Stimulated activated naive CD8-positive, alpha-beta T cell treated with anti-CD3 and anti-CD28 coated beads, Interleukin-15, Interleukin-2, amounts not matched to agents 100 ng/mL and 50 ng/mL, for 24 hours (primary cell): ENCODE measurements around the gene ZSCAN20.

Experiments used
- H3K27ac Mint-ChIP-seq: one replicate; pipeline ENCODE4 v1.8.0; 2021; ENCODE audit warnings: mild to moderate bottlenecking, mixed read lengths
- H3K27me3 Mint-ChIP-seq: one replicate; pipeline ENCODE4 v1.8.0; 2021; ENCODE audit warnings: mixed read lengths
- H3K36me3 Mint-ChIP-seq: one replicate; pipeline ENCODE4 v1.8.0; 2021; ENCODE audit warnings: low read depth, mixed read lengths
- H3K4me1 Mint-ChIP-seq: one replicate; pipeline ENCODE4 v1.8.0; 2021; ENCODE audit warnings: low read depth, mixed read lengths
- H3K4me3 Mint-ChIP-seq: one replicate; pipeline ENCODE4 v1.8.0; 2021; ENCODE audit warnings: mild to moderate bottlenecking, mixed read lengths
- H3K9me3 Mint-ChIP-seq: one replicate; pipeline ENCODE4 v1.8.0; 2021; ENCODE audit warnings: mixed read lengths

Gene ZSCAN20

DNA sequence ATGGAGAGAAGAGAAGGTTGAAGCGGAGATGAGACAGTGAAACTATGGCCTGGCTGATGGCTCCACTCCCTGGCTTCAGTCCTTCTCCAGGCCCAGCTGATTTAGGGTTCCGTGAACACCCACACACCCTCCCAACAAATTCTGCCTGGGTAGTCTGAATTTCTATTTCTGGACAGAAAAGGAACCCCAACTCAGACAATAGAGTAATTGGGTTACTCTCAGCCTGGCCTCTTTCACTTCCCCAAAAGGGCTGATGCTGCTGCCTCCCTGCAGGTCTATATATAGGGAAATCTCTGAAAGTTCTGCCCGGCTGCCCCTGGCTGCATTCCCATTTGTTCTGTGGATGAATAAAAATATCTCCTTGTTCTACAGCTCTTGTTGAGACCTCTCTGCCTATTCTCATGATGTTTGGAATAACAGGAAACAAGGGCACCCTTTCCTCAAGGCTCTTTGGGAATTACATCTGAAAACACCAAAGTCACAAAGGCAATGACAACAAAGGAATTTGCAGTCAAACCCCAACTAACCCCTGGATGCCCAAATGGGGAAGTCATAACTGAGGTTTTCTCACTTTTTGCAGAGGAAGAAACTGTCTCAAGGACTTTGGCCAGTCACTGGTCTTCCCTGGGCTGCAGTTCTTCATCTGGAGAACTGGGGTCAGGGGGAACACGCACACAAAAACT, 11.4 kb upstream of the ZSCAN20 start:
- Mint-ChIP-seq H3K4me1 (peaks cover 14% of the 10 kb centered on the region), H3K27ac (no peak overlapping the region), H3K36me3 (no peaks in the 10 kb centered on the region), H3K27me3 (no peaks in the 10 kb centered on the region), H3K9me3 (no peaks in the 10 kb centered on the region), H3K4me3 (no peak overlapping the region)

DNA sequence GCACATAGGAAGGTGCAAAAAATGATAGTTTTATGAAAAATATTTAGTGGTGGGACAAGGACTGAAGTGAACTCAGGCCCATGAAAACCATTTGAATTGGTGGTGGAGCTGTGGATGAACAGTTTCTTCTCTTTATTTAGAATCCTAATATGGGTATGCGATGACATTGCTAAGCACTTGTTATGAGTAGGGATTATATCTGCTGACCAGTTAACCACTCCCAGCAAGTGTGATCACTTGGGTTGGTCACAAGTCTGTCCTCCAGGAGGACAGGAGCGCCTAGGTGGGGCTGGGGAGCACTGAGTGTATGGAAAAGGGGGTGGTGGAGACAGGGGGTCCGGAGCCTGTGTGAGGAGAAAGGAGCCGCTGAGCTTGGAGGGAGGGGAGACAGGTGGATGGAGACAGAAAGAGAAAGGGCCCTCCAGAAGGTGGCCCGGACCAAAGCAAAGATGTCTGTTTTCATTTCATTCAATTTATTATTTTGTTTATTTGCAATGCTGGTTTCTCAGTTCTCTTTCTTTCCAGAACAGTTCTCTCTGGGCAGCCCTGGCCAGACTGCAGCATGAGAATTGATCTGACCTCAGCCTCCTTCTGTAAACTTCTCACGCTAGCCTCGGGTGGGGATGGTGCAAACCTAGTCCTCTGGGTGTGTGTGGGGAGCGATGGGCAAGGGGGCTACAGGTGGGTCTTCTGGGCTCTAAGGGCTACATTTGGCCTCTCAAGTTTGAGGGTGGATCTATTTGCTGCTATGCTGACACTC, 9.9 kb upstream of the ZSCAN20 start:
- Mint-ChIP-seq H3K4me1 (peaks cover 14% of the 10 kb centered on the region), H3K27me3 (no peaks in the 10 kb centered on the region), H3K9me3 (no peaks in the 10 kb centered on the region), H3K36me3 (no peaks in the 10 kb centered on the region), H3K4me3 (no peak overlapping the region), H3K27ac (no peak overlapping the region)

DNA sequence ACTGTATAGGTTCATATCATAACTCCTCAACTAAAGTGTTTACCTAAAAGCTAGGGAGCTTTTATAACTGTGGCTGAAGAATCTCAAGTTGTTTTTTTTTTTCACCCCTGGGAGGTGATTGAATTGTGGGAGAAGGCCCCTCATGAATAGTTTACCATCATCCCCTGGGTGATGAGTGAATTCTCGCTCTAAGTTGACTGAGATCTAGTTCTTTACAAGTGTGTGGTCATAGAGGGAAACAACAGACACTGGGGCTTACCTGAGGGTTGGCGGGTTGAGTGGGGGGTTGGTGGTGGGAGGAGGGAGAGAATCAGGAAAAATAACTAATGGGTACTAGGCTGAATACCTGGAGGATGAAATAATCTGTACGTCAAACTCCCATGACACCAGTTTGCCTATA, 7.9 kb upstream of the ZSCAN20 start:
- Mint-ChIP-seq H3K4me3 (no peak overlapping the region), H3K27me3 (no peaks in the 10 kb centered on the region), H3K4me1 (peaks cover 14% of the 10 kb centered on the region), H3K9me3 (no peaks in the 10 kb centered on the region), H3K27ac (no peak overlapping the region), H3K36me3 (no peaks in the 10 kb centered on the region)

DNA sequence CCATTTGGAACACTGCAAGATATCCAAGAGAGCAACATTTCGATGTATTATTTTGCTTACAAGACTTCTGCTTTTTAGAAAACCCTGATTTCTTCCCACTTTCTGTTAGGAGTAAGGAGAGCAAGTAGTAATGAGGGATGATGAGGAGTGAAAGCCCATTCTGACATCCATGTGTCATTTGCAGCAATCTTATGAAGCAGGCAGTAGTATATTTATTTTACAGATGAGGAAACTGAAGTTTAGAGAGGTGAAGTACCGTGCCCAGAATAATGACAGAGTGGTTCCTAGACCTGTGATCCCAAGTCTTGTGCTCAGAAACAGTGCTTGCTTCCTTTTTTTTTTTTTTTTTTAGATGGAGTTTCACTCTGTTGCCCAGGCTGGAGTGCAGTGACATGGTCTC, 7.1 kb upstream of the ZSCAN20 start:
- Mint-ChIP-seq H3K36me3 (no peaks in the 10 kb centered on the region), H3K27ac (no peak overlapping the region), H3K4me1 (peaks cover 7% of the 10 kb centered on the region), H3K27me3 (no peaks in the 10 kb centered on the region), H3K9me3 (no peaks in the 10 kb centered on the region), H3K4me3 (no peak overlapping the region)

DNA sequence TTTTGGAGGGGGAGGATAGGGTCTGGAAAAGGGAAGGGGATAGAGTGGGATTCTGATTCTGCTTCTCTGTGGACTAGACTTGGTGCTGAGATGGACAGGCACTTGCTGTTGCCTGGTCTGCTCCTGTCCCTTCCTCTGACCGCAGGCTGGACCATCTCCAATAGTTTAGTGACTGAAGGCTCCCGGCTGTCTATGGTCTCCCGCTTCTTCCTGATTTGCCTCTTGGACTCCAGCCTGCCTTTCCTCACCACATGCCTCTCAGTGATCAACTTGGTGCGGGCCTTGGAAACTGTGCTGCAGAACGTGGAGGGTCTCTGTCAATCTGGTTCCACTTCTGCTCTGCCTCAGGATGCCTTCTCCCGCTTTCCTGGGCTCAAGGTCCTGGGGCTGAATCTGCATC, 6.3 kb upstream of the ZSCAN20 start:
- Mint-ChIP-seq H3K4me1 (peaks cover 12% of the 10 kb centered on the region), H3K27me3 (no peaks in the 10 kb centered on the region), H3K9me3 (no peaks in the 10 kb centered on the region), H3K27ac (no peak overlapping the region), H3K4me3 (no peak overlapping the region), H3K36me3 (no peaks in the 10 kb centered on the region)

DNA sequence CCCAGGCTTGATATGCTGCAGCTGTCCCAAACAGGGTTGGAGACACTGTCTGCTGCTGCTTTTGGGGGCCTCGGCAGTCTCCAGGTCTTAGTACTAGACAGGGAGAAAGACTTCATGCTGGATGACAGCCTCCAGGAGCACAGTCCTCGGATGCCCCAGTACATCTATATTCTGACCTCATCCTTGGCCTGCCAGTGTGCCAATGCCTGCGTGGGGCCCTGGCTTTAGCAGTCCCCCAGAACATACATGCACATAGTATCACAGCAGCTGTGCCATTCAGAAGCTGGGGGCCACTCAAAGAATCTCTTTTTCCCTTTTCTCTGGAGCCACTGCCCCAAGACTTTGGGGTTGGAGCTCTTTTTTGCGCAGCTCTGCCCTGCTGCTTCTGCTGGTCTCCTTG, 4.4 kb upstream of the ZSCAN20 start:
- Mint-ChIP-seq H3K4me3 (no peak overlapping the region), H3K27me3 (no peaks in the 10 kb centered on the region), H3K27ac (no peak overlapping the region), H3K4me1 (peaks cover 20% of the 10 kb centered on the region), H3K9me3 (no peaks in the 10 kb centered on the region), H3K36me3 (no peaks in the 10 kb centered on the region)

DNA sequence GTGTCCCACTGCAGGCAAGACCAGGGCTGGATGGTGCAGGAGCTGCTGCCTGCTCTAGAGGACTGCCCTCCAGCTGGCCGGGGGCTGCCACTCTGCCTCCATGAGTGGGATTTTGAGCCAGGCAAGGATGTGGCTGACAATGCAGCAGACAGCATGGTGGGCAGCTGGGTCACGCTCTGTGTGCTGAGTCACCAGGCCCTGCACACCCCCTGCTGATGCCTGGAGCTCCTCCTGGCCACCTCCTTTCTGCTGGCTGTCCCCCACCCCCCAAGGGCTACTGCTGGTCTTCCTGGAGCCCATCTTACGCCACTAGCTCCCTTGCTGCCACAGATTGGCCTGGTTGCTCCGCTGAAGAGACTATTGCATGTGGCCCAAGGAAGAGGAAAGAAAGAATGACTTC, 3.9 kb upstream of the ZSCAN20 start:
- Mint-ChIP-seq H3K4me3 (no peak overlapping the region), H3K36me3 (no peaks in the 10 kb centered on the region), H3K27ac (no peak overlapping the region), H3K4me1 (peaks cover 25% of the 10 kb centered on the region), H3K9me3 (no peaks in the 10 kb centered on the region), H3K27me3 (no peaks in the 10 kb centered on the region)

DNA sequence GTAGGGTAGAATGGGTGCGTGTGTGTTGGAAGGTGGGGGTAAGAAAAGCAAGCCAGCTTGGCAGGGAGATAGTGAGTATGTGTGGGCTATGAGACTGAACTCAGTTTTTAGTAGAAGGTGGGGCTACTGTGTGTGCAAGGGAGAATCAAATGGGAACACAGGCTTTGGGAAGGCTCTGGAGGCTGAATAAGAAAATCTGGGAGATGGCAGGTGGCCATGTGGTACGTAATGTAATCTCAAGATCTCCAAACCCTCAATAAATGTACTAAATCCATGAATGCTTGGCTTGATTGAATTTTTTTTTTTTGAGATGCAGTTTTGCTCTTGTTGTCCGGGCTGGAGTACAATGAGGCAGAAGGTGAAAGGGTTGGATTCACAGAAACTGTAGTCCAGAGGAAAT, 3.5 kb upstream of the ZSCAN20 start:
- Mint-ChIP-seq H3K4me1 (peaks cover 27% of the 10 kb centered on the region), H3K36me3 (no peaks in the 10 kb centered on the region), H3K27me3 (no peaks in the 10 kb centered on the region), H3K27ac (no peak overlapping the region), H3K4me3 (no peak overlapping the region), H3K9me3 (no peaks in the 10 kb centered on the region)

DNA sequence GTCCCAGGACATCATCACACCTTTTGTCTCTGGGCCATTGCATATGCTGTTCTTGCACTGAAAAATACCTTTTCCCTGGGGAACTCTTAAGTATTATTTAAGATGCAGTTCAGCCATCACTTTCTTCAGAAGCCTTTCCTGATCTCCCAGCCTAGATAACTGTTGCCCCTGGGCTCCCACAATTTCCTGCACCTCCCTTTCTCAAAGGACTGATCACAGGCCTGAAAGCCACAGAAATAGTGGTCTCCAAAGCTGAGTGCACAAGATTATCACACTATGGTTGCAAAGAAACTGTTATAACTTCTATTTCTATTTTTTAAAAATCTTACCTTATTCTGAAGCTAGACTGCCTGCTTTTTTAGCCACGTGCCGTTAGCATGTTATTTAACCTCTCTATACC, 2.8 kb upstream of the ZSCAN20 start:
- H3K27ac Mint-ChIP-seq, result no peak overlapping the region
- H3K36me3 Mint-ChIP-seq, result no peaks in the 10 kb centered on the region
- H3K4me3 Mint-ChIP-seq, result no peak overlapping the region
- no peaks in the 10 kb centered on the region for H3K27me3 Mint-ChIP-seq
- peaks cover 27% of the 10 kb centered on the region for H3K4me1 Mint-ChIP-seq
- H3K9me3 Mint-ChIP-seq, result no peaks in the 10 kb centered on the region

DNA sequence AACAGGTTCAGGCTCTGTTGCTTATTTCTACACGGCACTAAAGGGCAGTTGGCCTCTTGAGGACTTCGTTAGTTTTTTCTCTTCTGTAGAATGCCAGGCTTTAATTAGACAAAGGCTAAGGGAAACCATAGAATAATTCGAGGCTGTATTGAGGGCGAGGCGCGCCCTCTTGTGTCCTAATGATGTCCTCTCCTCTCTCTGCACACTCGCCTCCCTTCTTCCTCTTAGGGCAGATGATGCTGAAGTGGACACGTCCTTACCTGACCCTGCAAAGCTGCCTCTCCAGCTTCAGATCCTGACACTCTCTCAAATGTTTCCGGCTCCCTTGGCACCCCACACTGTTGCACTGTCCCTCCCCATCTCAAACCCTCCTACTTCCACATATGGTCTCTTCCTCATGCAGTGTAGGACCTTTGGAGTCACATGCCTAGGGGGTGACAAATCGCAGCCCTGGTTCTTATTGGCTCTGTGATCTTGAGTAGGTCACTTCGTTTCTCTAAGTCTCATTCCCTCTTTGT, 1.9 kb upstream of the ZSCAN20 start:
- Mint-ChIP-seq H3K27ac (no peak overlapping the region), H3K36me3 (no peaks in the 10 kb centered on the region), H3K4me1 (peaks cover 27% of the 10 kb centered on the region), H3K9me3 (no peaks in the 10 kb centered on the region), H3K27me3 (no peaks in the 10 kb centered on the region), H3K4me3 (no peak overlapping the region)

DNA sequence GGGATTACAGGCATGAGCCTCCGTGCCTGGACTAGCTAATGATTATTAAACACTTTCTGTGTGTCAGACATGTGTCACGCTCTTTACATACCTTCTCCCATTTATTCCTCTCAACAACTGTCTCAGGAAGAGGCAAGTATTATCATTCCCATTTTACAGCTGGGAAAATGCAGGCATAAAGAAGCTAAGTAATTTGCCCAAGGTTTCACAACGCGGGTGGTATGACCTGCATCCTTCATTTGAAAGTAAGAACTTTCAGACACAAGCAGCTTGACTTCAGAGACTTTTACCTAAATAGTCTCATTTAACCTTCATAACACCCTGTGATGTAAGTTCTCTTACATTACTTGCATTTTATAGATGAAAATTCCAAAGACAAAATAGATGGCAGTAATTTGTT, 1.0 kb upstream of the ZSCAN20 start:
- peaks cover 27% of the 10 kb centered on the region for H3K4me1 Mint-ChIP-seq
- peak overlapping the region; percentile 32 for H3K4me3 Mint-ChIP-seq
- H3K27ac Mint-ChIP-seq, result no peak overlapping the region
- no peaks in the 10 kb centered on the region for H3K9me3 Mint-ChIP-seq
- H3K27me3 Mint-ChIP-seq, result no peaks in the 10 kb centered on the region
- no peaks in the 10 kb centered on the region for H3K36me3 Mint-ChIP-seq

DNA sequence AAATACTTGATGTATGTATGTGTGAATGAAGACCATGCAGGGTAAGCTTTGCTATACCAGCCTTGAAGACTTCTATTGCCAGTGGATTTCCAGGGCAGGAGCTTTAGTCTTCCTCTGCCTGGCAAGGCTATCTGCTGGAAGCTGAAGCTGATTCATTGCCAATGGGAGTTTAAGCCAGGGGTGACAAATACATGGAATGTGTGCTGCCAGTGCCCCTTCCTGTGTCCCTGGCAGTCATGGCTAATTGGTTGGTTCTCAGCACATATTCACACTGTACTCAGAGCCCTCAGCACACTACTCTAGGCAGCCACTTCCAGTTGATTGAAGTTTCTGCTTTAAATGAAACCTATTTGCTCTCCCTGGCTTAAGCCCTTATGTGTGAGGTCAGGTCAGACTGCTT, 1.5 kb downstream of the ZSCAN20 start:
- Mint-ChIP-seq H3K4me3 (peak overlapping the region; percentile 78), H3K27me3 (no peaks in the 10 kb centered on the region), H3K9me3 (no peaks in the 10 kb centered on the region), H3K36me3 (no peaks in the 10 kb centered on the region), H3K27ac (no peak overlapping the region), H3K4me1 (peaks cover 27% of the 10 kb centered on the region)

DNA sequence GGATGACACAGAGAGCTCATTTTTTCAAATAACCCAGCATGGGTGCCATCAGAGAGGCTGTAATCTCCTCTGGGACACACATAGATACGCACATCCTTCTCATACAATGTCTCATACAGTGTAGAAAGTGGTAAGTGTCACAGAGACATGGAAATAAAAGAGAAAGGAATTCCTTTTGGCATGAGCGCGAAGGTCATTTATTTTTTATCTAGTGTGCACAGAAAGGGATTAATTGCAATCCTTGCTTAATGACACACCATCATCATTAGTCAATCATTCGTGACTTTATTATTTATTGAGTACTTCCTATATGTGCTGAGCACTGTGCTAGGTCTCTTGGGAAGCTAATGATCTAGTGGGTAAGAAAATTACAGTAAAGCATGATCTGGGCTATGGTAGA, 5.0 kb downstream of the ZSCAN20 start:
- H3K27ac Mint-ChIP-seq, result no peak overlapping the region
- no peak overlapping the region for H3K4me3 Mint-ChIP-seq
- H3K36me3 Mint-ChIP-seq, result no peaks in the 10 kb centered on the region
- H3K9me3 Mint-ChIP-seq, result no peaks in the 10 kb centered on the region
- H3K4me1 Mint-ChIP-seq, result peaks cover 8% of the 10 kb centered on the region
- no peaks in the 10 kb centered on the region for H3K27me3 Mint-ChIP-seq

DNA sequence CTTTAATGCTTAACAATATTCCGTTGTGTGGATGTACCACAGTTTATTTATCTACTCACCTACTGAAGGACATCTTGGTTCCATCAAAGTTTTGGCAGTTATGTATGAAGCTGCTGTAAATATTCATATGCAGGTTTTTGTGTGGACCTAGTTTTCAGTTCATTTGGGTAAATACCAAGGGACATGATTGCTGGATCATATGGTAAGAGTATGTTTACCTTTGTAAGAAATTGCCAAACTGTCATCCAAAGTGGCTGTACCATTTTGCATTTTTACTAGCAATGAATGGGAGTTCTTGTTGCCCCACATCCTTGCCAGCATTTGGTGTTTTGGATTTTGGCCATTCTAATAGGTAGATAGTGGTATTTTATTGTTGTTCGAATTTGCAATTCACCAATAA, 10.0 kb downstream of the ZSCAN20 start:
- H3K27me3 Mint-ChIP-seq, result no peaks in the 10 kb centered on the region
- no peaks in the 10 kb centered on the region for H3K9me3 Mint-ChIP-seq
- no peaks in the 10 kb centered on the region for H3K4me1 Mint-ChIP-seq
- H3K4me3 Mint-ChIP-seq, result no peak overlapping the region
- no peak overlapping the region for H3K27ac Mint-ChIP-seq
- peaks cover 30% of the 10 kb centered on the region for H3K36me3 Mint-ChIP-seq

DNA sequence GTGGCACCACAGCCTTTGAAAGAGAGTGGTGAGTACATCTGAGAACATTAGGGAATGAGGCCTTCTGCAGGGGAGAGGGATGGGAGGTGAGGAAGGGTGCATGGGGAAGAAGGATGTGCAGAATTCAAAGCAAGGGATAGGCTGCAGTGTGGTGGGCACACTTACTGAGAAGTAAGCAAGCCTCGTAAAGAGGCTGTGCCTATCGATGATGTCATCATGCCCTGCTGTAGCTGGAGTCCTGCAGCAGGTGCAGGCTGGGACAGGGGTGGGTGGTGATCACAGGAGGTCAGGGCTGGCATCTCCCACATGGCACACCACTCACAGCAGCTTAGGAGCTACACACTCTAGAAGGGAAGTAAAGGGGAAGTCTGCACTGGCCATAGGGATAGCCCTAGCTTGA, 16.2 kb downstream of the ZSCAN20 start:
- no peaks in the 10 kb centered on the region for H3K27me3 Mint-ChIP-seq
- peaks cover 79% of the 10 kb centered on the region for H3K36me3 Mint-ChIP-seq
- no peak overlapping the region for H3K27ac Mint-ChIP-seq
- H3K4me3 Mint-ChIP-seq, result no peak overlapping the region
- no peaks in the 10 kb centered on the region for H3K4me1 Mint-ChIP-seq
- peaks cover 2% of the 10 kb centered on the region for H3K9me3 Mint-ChIP-seq

DNA sequence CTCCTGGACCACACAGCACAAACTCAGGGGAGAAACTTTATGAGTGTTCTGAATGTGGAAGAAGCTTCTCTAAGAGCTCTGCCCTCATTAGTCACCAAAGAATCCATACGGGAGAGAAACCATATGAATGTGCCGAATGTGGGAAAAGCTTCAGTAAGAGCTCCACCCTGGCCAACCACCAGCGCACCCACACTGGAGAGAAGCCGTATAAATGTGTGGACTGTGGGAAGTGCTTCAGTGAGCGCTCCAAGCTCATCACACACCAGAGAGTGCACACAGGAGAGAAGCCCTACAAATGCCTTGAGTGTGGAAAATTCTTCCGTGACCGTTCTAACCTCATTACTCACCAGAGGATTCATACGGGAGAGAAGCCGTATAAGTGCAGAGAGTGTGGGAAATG, 22.5 kb downstream of the ZSCAN20 start:
- Mint-ChIP-seq H3K4me3 (no peak overlapping the region), H3K9me3 (peaks cover 43% of the 10 kb centered on the region), H3K27me3 (no peaks in the 10 kb centered on the region), H3K36me3 (peaks cover 68% of the 10 kb centered on the region), H3K27ac (no peak overlapping the region), H3K4me1 (no peaks in the 10 kb centered on the region)
